Stimulated activated CD4-positive, alpha-beta T cell treated with anti-CD3 and anti-CD28 coated beads, Interleukin-4, amount 100 ng/mL, for 48 hours (primary cell): ENCODE measurements around the gene SLC25A41.
A peak's percentile ranks its signal among the peaks of the same experiment; 100 is the strongest.
"Not testable (repeated sequence)": the region's sequence is repeated elsewhere in the genome, so short reads cannot be mapped to it uniquely, and the experiment has no call there.

Source experiments
- DNase-seq, 2 donors: peaks; one replicate each; pipeline ENCODE4 v3.0.0-alpha.2; 2020; ENCODE audit warnings: low read depth in 2 of 2

The SLC25A41 gene

GRCh38 chr19:6428692-6429418 lies 4.7 kb downstream of the SLC25A41 start:
- DNase-seq = not testable (repeated sequence)

DNA sequence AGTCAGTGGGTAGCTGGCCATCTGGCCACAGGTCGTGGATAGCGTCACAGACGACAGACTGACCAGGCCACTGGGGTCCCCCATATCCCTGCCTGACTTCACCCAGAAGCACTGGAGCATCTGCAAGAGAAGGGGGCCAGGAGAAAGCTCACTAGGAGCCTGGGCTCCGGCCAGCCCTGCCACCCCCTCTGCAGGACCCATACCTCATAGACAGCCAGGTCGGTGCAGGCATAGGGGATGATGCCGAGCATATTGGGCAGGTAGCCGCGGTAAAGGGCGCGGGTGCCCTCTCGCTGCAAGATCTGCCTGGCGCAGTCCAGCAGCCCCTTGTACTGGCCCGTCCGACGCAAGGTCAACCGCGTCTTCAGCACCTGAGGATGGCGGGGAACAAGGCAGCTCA lies 6.4 kb downstream of the SLC25A41 start:
- no peak for DNase-seq

- DNase-seq = no peak
These were observed 7.6 kb downstream of the SLC25A41 start for GRCh38 chr19:6425732-6426620.

GRCh38 chr19:6424939-6425731 lies 8.4 kb downstream of the SLC25A41 start:
- DNase-seq = peak; percentile 98 to 99

DNA sequence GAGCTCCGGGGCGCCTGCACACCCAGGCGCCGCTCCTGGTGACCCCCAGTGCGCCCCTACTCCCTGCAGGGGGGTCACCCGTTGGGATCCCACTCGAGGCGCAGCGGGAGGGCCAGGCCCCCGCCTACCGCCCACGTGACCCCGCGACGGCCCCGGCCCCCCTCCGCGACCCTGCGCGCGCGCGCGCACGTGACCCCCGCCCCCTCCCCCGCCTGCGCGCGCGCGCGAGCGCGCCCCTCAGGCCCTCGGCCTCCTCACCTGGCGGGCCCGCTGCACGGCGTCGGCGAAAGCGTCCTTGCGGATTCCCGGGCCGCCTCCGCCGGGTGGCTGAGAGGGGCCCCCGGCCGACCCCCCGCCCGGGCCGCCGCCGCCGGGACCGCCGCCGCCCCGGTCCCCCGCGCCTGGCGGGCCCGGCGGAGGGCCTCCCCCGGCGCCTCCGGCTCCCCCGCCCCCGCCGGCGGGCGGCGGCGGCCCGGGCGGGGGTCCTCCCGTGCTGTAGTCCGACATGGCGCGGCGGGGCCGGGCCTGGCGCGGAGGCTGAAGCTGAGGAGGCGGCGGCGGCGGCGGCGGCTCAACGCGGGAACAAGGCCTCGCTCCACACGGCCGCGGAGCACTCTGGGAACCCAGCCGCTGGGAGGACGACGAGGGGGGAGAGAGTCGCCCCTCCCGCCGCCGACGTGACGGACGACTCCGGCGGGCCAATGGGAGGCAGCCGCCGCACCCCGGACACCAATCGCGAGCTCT lies 9.2 kb downstream of the SLC25A41 start, which contains the start of gene KHSRP:
Gene KHSRP (minus strand): TSS at position 617 of the 744 bp plus-strand sequence. CDS start 110 bp downstream, at position 507.
- peak in 1 of 2 donors; percentile 16 for DNase-seq

- peak; percentile 39 to 45 for DNase-seq
These were observed 9.9 kb downstream of the SLC25A41 start for GRCh38 chr19:6423499-6424194.

GRCh38 chr19:6421075-6422014 lies 12.2 kb downstream of the SLC25A41 start:
- no peak for DNase-seq

- no peak for DNase-seq
These were observed 15.0 kb downstream of the SLC25A41 start for GRCh38 chr19:6418562-6418932.

DNA sequence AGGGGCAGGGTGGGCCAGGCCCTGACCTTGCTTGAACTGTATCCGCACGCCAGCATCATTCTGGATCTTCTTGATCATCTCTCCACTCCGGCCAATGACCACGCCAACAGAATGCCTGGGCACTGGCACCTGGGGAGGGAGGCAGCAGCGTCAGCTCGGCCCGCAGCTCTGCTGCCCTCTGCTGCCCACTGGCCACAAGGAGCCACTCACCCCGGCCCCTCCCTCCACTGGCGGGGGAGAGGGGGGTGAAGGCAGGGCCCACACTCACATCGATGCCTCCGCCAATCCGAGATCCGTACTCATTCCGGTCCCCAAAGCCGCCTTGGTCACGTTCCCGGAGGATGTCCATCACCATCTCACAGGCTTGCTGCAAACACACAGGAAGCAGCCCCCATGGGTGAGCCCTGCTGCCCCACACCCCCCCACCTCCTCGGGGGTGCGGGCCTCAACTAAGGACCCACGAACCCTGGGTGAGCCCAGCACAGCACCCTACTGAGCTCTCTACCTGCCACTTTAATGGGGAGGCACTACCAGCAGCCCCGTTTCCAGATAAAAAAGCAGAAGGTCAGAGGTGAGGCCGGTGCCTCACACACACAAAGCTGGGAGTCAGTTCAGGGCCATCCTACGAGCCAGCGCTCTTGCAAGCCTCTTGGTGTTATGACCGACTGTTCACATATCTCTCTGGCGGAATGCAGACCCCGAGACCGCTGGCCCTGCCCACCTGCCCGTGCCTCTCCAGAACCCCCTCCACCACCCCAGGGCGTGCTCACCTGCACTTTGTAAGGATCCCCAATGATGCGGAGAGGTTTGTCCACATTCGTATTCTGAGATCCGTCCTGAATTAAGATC lies 15.6 kb downstream of the SLC25A41 start:
- no peak for DNase-seq

GRCh38 chr19:6416658-6417405 lies 16.7 kb downstream of the SLC25A41 start:
- DNase-seq = no peak

GRCh38 chr19:6415591-6416190 lies 17.9 kb downstream of the SLC25A41 start:
- DNase-seq = no peak

- no peak for DNase-seq
These were observed 18.6 kb downstream of the SLC25A41 start for GRCh38 chr19:6414793-6415590.

GRCh38 chr19:6413721-6414643 lies 19.6 kb downstream of the SLC25A41 start:
- no peak for DNase-seq

DNA sequence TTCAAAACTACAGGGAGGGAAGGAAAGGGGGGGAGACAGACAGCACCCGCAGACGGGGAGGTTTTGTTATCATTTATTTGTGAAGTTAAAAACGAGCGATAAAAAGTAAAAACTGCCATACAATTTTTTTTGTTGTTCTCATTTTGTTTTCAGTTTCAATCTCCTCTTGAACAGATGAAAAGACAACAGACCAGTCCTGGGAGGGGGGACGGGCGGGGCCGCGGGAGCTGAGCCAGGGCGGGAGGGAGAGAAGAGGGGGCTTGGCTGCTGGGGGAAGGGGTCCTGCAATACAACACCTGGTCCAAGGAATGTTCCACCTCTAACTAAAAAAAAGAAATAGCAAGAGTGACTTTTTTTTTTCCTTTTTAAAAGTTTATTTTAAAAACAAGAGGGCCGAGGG lies 20.3 kb downstream of the SLC25A41 start:
- DNase-seq = no peak

- DNase-seq = peak; percentile 44 to 47
These were observed 21.0 kb downstream of the SLC25A41 start for GRCh38 chr19:6412447-6413091.
